GM21786 (cell line): ENCODE measurements around the gene SHISA4.
"Not testable (repeated sequence)": the region's sequence is repeated elsewhere in the genome, so short reads cannot be mapped to it uniquely, and the experiment has no call there.

Experiments
- ATAC-seq: cut with Tn5 transposase; IDR thresholded peaks from one replicate; pipeline ENCODE4 v1.9.1; 2021; ENCODE audit not compliant: unreplicated experiment

Gene SHISA4

GRCh38 chr1:201895913-201896807 lies 7.5 kb downstream of the SHISA4 start:
- ATAC-seq = peak; percentile 88

GRCh38 chr1:201896951-201897391 lies 8.3 kb downstream of the SHISA4 start:
- ATAC-seq = no peak

GRCh38 chr1:201898240-201898894 lies 9.7 kb downstream of the SHISA4 start:
- ATAC-seq = no peak

GRCh38 chr1:201898992-201899391 lies 10.3 kb downstream of the SHISA4 start:
- no peak for ATAC-seq

- ATAC-seq = no peak
Measured at GRCh38 chr1:201899683-201900429, 11.2 kb downstream of the SHISA4 start.

- ATAC-seq = no peak
Measured at GRCh38 chr1:201900476-201900875, 11.8 kb downstream of the SHISA4 start.

- ATAC-seq = not testable (repeated sequence)
Measured at GRCh38 chr1:201901036-201901435, 12.3 kb downstream of the SHISA4 start.

GRCh38 chr1:201902198-201902597 lies 13.5 kb downstream of the SHISA4 start:
- ATAC-seq = no peak

- ATAC-seq = no peak
Measured at GRCh38 chr1:201903135-201903534, 14.4 kb downstream of the SHISA4 start.

- no peak for ATAC-seq
Measured at GRCh38 chr1:201904579-201904978, 15.9 kb downstream of the SHISA4 start.

- ATAC-seq = no peak
Measured at GRCh38 chr1:201905234-201905890, 16.7 kb downstream of the SHISA4 start.

- no peak for ATAC-seq
Measured at GRCh38 chr1:201906336-201906735, 17.6 kb downstream of the SHISA4 start.

GRCh38 chr1:201907621-201908020 lies 18.9 kb downstream of the SHISA4 start:
- no peak for ATAC-seq

- no peak for ATAC-seq
Measured at GRCh38 chr1:201911826-201912571, 23.3 kb downstream of the SHISA4 start.

GRCh38 chr1:201912832-201913231 lies 24.1 kb downstream of the SHISA4 start:
- ATAC-seq = no peak

GRCh38 chr1:201914456-201915235 lies 25.9 kb downstream of the SHISA4 start:
- no peak for ATAC-seq

- ATAC-seq = no peak
Measured at GRCh38 chr1:201916649-201917249, 28.1 kb downstream of the SHISA4 start.

- no peak for ATAC-seq
Measured at GRCh38 chr1:201917362-201918033, 28.8 kb downstream of the SHISA4 start.

GRCh38 chr1:201918343-201918742 lies 29.6 kb downstream of the SHISA4 start:
- ATAC-seq = no peak
